Measurements from ENCODE around the gene OR2M2.

DNA sequence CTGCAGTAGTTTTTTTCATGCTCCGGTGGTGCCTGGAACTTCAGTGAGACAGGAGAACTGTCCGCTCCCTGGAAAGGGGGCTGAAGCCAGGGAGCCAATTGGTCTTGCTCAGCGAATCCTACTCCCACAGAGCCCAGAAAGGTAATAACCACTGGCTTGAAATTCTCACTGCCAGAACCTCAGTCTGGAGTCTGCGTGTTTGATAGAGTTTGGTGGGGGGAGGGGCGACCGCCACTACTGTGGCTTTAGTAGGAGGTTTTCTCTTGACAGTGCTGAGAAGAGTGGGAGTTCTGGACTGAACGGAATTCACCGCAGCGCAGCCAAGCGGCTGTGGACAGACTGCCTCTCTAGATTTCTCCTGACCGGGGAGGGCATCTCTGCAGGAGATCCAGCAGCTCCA is 14.4 kb downstream of the OR2M2 start:
- no peak for TF ChIP-seq EZH2phosphoT487 (IDR thresholded peaks at IDR 0.05; ENCODE audit: low read depth, severe bottlenecking, unreplicated experiment)
- TF ChIP-seq, protein P1, sequence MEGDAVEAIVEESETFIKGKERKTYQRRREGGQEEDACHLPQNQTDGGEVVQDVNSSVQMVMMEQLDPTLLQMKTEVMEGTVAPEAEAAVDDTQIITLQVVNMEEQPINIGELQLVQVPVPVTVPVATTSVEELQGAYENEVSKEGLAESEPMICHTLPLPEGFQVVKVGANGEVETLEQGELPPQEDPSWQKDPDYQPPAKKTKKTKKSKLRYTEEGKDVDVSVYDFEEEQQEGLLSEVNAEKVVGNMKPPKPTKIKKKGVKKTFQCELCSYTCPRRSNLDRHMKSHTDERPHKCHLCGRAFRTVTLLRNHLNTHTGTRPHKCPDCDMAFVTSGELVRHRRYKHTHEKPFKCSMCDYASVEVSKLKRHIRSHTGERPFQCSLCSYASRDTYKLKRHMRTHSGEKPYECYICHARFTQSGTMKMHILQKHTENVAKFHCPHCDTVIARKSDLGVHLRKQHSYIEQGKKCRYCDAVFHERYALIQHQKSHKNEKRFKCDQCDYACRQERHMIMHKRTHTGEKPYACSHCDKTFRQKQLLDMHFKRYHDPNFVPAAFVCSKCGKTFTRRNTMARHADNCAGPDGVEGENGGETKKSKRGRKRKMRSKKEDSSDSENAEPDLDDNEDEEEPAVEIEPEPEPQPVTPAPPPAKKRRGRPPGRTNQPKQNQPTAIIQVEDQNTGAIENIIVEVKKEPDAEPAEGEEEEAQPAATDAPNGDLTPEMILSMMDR (IDR thresholded peaks at IDR 0.05; ENCODE audit: poor library complexity) = no peak
- no peak for TF ChIP-seq EZH2 (IDR thresholded peaks at IDR 0.05; ENCODE audit: borderline replicate concordance)
